Pancreas (tissue), 10 donors: ENCODE measurements around the gene PHF12. TPM values are rescaled to one million over a fixed set of nuclear protein-coding genes. Genes with fewer than 3 reads are reported as not detected.

Experiments used
- ATAC-seq, 4 donors: fragments of 200-7000 bp; cut with Tn5 transposase; one replicate each; pipeline versions ENCODE4 v1.8.0 to v1.9.1; 2020; ENCODE audit warnings: mild to moderate bottlenecking in 4 of 4, moderate library complexity in 4 of 4
- DNase-seq, 6 donors: peaks; one replicate each; pipeline ENCODE4 v3.0.0-alpha.2; 2020
- FAIRE-seq: peaks from 2 replicates; lab custom pipeline; 2012; peaks lifted over from hg19 to GRCh38; lab: Jason Lieb, UNC
- H3K27ac ChIP-seq, 4 donors: fragments of 200-600 bp; sonication (generic); 1 replicate in 3 of 4; 2 replicates in 1 of 4; pipeline versions ENCODE4 v1.5.0 to v1.8.0; 2020
- H3K27me3 ChIP-seq, 4 donors: fragments of 200-600 bp; one replicate each; pipeline ENCODE4 v1.8.0; 2021
- H3K36me3 ChIP-seq, 3 donors: fragments of 200-600 bp; sonication (generic) in 1 of 3; one replicate each; pipeline versions ENCODE4 v1.5.0 to v1.8.0; 2020 to 2021
- H3K4me1 ChIP-seq, 3 donors: fragments of 200-600 bp; one replicate each; pipeline ENCODE4 v1.8.0; 2021
- H3K4me3 ChIP-seq, 4 donors: fragments of 200-600 bp; sonication (generic) in 2 of 4; one replicate each; pipeline versions ENCODE4 v1.5.0 to v1.8.0; 2020 to 2021
- H3K9me3 ChIP-seq, 4 donors: fragments of 200-600 bp; one replicate each; pipeline ENCODE4 v1.8.0; 2021
- CTCF ChIP-seq, 4 donors: fragments of 200-600 bp; sonication (generic) in 3 of 4; IDR thresholded peaks; one replicate each; pipeline versions ENCODE4 v1.5.0 to v1.8.0; 2021; ENCODE audit warnings: antibody characterized with exemption in 4 of 4
- WGBS, 2 donors: extraction: QIAGEN DNeasy Blood & Tissue Kit; methylation state at CpG; one replicate each; pipeline ENCODE4 v1.1.7; 2013; 5-methylcytosine and 5-hydroxymethylcytosine counted together
- intact Hi-C, 3 donors: fragments of 100-400 bp; cut with DNase I; formaldehyde crosslinking; loops; one replicate each; pipeline versions ENCODE4 v1.11.1 to v1.14.2; 2022
- polyA plus RNA-seq, 2 donors: library from polyadenylated mRNA; stranded (reverse); fragments of 200-250 nt; gene quantifications; one replicate each; pipeline ENCODE4 v1.2.3, GENCODE V29; 2013
- total RNA-seq, 6 donors: library from RNA; stranded (reverse); fragmentation: NEBNext Ultra II Directional in 4 of 6; extraction: Animal tissue kit (Norgen Biotek cat#: 25700) in 4 of 6; gene quantifications; one replicate each; pipeline versions ENCODE4 v1.2.1 to v1.2.4, GENCODE V29; 2021 to 2023
- donor health status: healthy with polysubstance abuse.
- donor health status: DM: no; HTN: no; CAD: no; lungs with moderate emphysema.
- donor health status: DM: no; HTN: no; CAD: no.
- donor health status: control.
- donor health status: control.
- donor health status: Bipolar disorder and iron deficiency.
- donor health status: DM: yes; HTN: yes; CAD: no.
- donor health status: DM: no; HTN: no; CAD: no.
- donor health status: DM: no; HTN: no; CAD: no.
- donor health status: DM: yes; HTN: yes; CAD: no.

The PHF12 gene
- total and polyA plus RNA-seq, 8 donors: 19.9 to 31.6 (median 25.6) TPM

GRCh38 chr17:28912938-28913333 lies 38.4 kb downstream of the PHF12 start:
- no peak overlapping the region for H3K27ac ChIP-seq
- peaks cover 0 to 5% (median 0%) of the 10 kb centered on the region in 3 donors for H3K4me1 ChIP-seq
- intact Hi-C loops: loop anchor here in 1 of 3 donors (10.0 kb wide), 1 partner anchor 248 kb away; the partner anchor contains the start of genes SDF2 and SUPT6H
- H3K9me3 ChIP-seq: no peaks in the 10 kb centered on the region
- no peak overlapping the region for H3K4me3 ChIP-seq
- no peaks in the 10 kb centered on the region for H3K27me3 ChIP-seq
- ATAC-seq: no peak
- no peak for DNase-seq
- H3K36me3 ChIP-seq: peaks cover 10 to 97% (median 71%) of the 10 kb centered on the region in 3 donors
- no peak for FAIRE-seq
- WGBS, 2 donors: 87 to 92% methylated on average over 6 of the region's 6 CpGs
- TF ChIP-seq CTCF (IDR thresholded peaks at IDR 0.05): no peak

DNA sequence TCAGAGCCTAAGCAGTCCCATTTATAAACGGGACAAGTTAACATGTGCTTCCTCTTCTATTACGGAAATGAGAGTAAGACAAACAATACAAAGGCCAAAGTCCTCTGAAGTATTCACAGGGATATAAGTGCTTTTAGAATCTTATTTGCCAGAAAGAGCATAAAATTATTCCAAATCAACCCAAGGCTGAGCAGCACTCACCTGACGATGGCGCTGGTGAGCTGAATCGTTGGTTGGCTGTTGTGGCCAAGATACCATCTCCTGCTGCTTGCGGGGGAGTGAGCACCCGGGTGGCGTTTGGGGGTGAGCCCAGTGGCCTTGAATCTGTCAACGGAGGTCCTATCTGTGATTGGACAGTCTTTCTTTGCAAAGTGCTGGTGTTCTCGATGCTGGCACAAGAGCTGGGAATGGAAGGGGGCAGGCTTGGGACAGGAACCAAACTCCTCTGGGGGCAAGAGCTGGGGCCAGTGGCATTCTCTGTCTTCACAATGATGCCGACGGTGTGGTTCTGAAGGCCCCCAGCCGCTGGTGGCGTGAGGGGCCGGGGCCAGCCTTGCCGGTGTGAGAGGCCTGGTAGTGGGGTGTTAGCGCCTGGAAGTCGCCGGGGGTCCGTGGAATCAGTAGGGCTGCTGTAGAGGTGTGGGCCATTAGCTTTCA lies 38.9 kb downstream of the PHF12 start:
- FAIRE-seq (no peak), DNase-seq (no peak), ATAC-seq (peak in 2 of 4 donors; percentile 9 to 18)
- 57 to 62% methylated on average over 20 of the region's 20 CpGs for WGBS, 2 donors
- Histone ChIP-seq H3K27me3 (no peaks in the 10 kb centered on the region), H3K36me3 (peaks cover 10 to 96% (median 71%) of the 10 kb centered on the region in 3 donors), H3K9me3 (no peaks in the 10 kb centered on the region), H3K4me1 (peaks cover 0 to 5% (median 0%) of the 10 kb centered on the region in 3 donors), H3K27ac (peak overlapping the region in 1 of 4 donors; percentile 17), H3K4me3 (no peak overlapping the region)
- intact Hi-C loops: loop anchor here in 1 of 3 donors (10.0 kb wide), 1 partner anchor 248 kb away; the partner anchor contains the start of genes SDF2 and SUPT6H
- TF ChIP-seq CTCF (IDR thresholded peaks at IDR 0.05): peak in 1 of 4 donors; percentile 15

- ATAC-seq: no peak
- H3K27me3 ChIP-seq: no peaks in the 10 kb centered on the region
- FAIRE-seq: no peak
- WGBS, 2 donors: 92 to 94% methylated on average over 13 of the region's 13 CpGs
- peaks cover 0 to 5% (median 0%) of the 10 kb centered on the region in 3 donors for H3K4me1 ChIP-seq
- DNase-seq: no peak
- H3K4me3 ChIP-seq: no peak overlapping the region
- TF ChIP-seq CTCF (IDR thresholded peaks at IDR 0.05): no peak
- intact Hi-C loops: loop anchor here in 1 of 3 donors (10.0 kb wide), 1 partner anchor 247 kb away; the partner anchor contains the start of genes SDF2 and SUPT6H
- H3K27ac ChIP-seq: peak overlapping the region in 1 of 4 donors; percentile 17
- H3K9me3 ChIP-seq: no peaks in the 10 kb centered on the region
- H3K36me3 ChIP-seq: peaks cover 10 to 87% (median 67%) of the 10 kb centered on the region in 3 donors
These were observed 39.8 kb downstream of the PHF12 start for GRCh38 chr17:28911411-28912045.

DNA sequence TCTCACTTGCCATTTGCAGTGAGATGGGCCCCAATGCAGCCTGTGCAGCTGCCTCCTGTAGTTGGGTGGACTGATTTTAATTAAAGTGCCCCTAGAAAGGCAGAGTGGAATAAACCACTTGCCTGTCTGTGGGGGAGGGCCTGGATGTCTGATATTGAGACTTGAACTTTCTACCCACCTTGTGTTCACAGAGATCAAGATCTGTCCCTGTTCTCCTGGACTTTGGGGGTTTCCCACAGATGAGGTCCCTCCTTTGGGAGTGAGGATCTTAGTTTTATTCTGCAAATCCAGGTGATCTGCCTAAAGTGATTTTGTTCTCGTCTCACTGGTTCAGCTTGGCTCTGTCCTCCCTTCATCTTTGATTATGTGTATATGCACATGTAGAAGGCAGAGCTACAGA lies 40.8 kb downstream of the PHF12 start:
- ATAC-seq: no peak
- WGBS, 2 donors: 95 to 96% methylated on average over 1 of the region's 1 CpG

More for the DNA sequence above, 40.8 kb downstream of the PHF12 start:
- H3K27me3 ChIP-seq: no peaks in the 10 kb centered on the region
- H3K27ac ChIP-seq: no peak overlapping the region
- TF ChIP-seq CTCF (IDR thresholded peaks at IDR 0.05): no peak
- peaks cover 8 to 86% (median 64%) of the 10 kb centered on the region in 3 donors for H3K36me3 ChIP-seq
- intact Hi-C loops: loop anchor here in 1 of 3 donors (10.0 kb wide), 1 partner anchor 246 kb away; the partner anchor contains the start of genes SDF2 and SUPT6H
- peaks cover 0 to 5% (median 0%) of the 10 kb centered on the region in 3 donors for H3K4me1 ChIP-seq
- H3K9me3 ChIP-seq: no peaks in the 10 kb centered on the region
- DNase-seq (no peak), FAIRE-seq (no peak)
- no peak overlapping the region for H3K4me3 ChIP-seq
